Transverse colon (tissue), 4 donors: ENCODE data around the gene ZNF367. TPM values are rescaled to one million over a fixed set of nuclear protein-coding genes. Genes with fewer than 3 reads are reported as not detected.

ENCODE experiments used
- DNase-seq: peaks from one replicate; pipeline ENCODE4 v3.0.0-alpha.2; 2019
- H3K27ac ChIP-seq, 4 donors: fragments of 200-600 bp; sonication (generic); 2 replicates each; pipeline ENCODE4 v1.5.1; 2016 to 2018; ENCODE audit warnings: inconsistent platforms in 4 of 4
- H3K27me3 ChIP-seq: fragments of 200-600 bp; sonication (generic); 2 replicates; pipeline ENCODE4 v1.5.1; 2017; ENCODE audit warnings: inconsistent platforms
- H3K36me3 ChIP-seq, 4 donors: fragments of 200-600 bp; sonication (generic); 2 replicates each; pipeline ENCODE4 v1.5.1; 2017 to 2019; ENCODE audit warnings: inconsistent platforms in 4 of 4
- H3K4me1 ChIP-seq, 4 donors: fragments of 200-600 bp; sonication (generic); 2 replicates each; pipeline ENCODE4 v1.5.1; 2017 to 2020; ENCODE audit warnings: inconsistent platforms in 4 of 4
- H3K4me3 ChIP-seq, 4 donors: fragments of 200-600 bp; sonication (generic); 1 replicate in 1 of 4; 2 replicates in 3 of 4; pipeline versions ENCODE4 v1.5.1 to v1.6.1; 2017 to 2019; ENCODE audit warnings: inconsistent platforms in 4 of 4
- H3K9me3 ChIP-seq, 2 donors: fragments of 200-600 bp; sonication (generic); 2 replicates each; pipeline ENCODE4 v1.5.1; 2017 to 2019; ENCODE audit warnings: inconsistent platforms in 2 of 2
- EP300 ChIP-seq: sonication (generic); formaldehyde crosslinking; IDR thresholded peaks from one replicate; pipeline ENCODE4 v1.6.1; 2017; ENCODE audit warnings: antibody characterized with exemption, low read depth
- POLR2A ChIP-seq: fragments of 450-650 bp; IDR thresholded peaks from one replicate; pipeline ENCODE4 v1.6.1; 2016; ENCODE audit warnings: antibody characterized with exemption, mild to moderate bottlenecking, moderate library complexity
- POLR2AphosphoS5 ChIP-seq, 3 donors: sonication (generic); formaldehyde crosslinking; IDR thresholded peaks; one replicate each; pipeline ENCODE4 v1.6.1; 2016; ENCODE audit warnings: antibody characterized with exemption in 3 of 3
- WGBS, 2 donors: methylation state at CpG; one replicate each; pipeline ENCODE4 v1.1.5; 2018; ENCODE audit warnings: low coverage in 1 of 2; 5-methylcytosine and 5-hydroxymethylcytosine counted together
- in situ Hi-C, 4 donors: fragments of 200-750 bp; cut with MboI; loops; one replicate each; pipeline versions ENCODE4 v1.15.0 to v1.15.1; 2017; ENCODE audit warnings: low sequenced_read_pairs in 3 of 4, low pct_ligation_motif_present in 1 of 4, low pct_unique_long_range_greater_than_20kb in 1 of 4
- intact Hi-C: fragments of 100-400 bp; cut with DNase I; formaldehyde crosslinking; loops from one replicate; pipeline ENCODE4 v1.15.1; 2023; ENCODE audit warnings: low total_unique reads
- total RNA-seq, 4 donors: library from RNA; depleted of rRNA; stranded (reverse); fragments of >200 nt; gene quantifications; one replicate each; pipeline ENCODE4 v1.1.0, GENCODE V29; 2016
- TF ChIP-seq, protein P1 (sequence below), 5 experiments: fragments of 200-600 bp in 3 of 5; fragments of 450-650 bp in 2 of 5; sonication (generic) in 3 of 5; IDR thresholded peaks; 1 replicate in 2 of 5; 2 replicates in 3 of 5; pipeline ENCODE4 v1.5.1; 2016 to 2017; ENCODE audit warnings: antibody characterized with exemption in 5 of 5, inconsistent platforms in 3 of 5, mild to moderate bottlenecking in 2 of 5, moderate library complexity in 1 of 5

Gene ZNF367
- total RNA-seq, 4 donors from 2014 or later: 1.2 to 2.1 (median 1.4) TPM; not detected in 1

DNA sequence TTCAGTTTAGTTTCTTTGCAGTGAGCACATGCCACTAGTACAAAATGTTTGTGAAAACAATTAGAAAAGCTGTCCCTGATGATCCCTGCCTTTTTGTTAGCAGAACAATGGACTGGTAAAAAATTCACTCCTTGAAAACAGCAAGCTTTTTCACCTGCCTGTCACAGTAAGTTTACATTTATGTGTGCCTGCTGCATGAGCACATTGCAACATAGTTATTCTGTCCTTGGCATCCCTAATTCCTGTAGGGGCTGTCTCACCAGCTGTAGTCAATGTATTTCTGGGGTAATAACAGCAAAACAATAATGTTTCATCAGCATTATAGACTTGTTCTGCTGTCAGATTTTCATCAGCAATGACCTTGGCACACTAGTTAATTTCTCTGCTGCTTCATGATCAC is 11.6 kb upstream of the ZNF367 start:
- no peak overlapping the region for H3K27ac ChIP-seq
- no peaks in the 10 kb centered on the region for H3K9me3 ChIP-seq
- no peaks in the 10 kb centered on the region for H3K4me1 ChIP-seq
- no peak overlapping the region for H3K4me3 ChIP-seq
- H3K36me3 ChIP-seq: no peaks in the 10 kb centered on the region
- H3K27me3 ChIP-seq: no peaks in the 10 kb centered on the region
- DNase-seq: no peak
- intact Hi-C loops: no loop called here
- no peak for TF ChIP-seq POLR2A
- TF ChIP-seq, protein P1, sequence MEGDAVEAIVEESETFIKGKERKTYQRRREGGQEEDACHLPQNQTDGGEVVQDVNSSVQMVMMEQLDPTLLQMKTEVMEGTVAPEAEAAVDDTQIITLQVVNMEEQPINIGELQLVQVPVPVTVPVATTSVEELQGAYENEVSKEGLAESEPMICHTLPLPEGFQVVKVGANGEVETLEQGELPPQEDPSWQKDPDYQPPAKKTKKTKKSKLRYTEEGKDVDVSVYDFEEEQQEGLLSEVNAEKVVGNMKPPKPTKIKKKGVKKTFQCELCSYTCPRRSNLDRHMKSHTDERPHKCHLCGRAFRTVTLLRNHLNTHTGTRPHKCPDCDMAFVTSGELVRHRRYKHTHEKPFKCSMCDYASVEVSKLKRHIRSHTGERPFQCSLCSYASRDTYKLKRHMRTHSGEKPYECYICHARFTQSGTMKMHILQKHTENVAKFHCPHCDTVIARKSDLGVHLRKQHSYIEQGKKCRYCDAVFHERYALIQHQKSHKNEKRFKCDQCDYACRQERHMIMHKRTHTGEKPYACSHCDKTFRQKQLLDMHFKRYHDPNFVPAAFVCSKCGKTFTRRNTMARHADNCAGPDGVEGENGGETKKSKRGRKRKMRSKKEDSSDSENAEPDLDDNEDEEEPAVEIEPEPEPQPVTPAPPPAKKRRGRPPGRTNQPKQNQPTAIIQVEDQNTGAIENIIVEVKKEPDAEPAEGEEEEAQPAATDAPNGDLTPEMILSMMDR (IDR thresholded peaks at IDR 0.05): no peak
- no peak for TF ChIP-seq POLR2AphosphoS5 (IDR thresholded peaks at IDR 0.05)
- TF ChIP-seq EP300: no peak
- in situ Hi-C loops: loop anchor here in 1 of 4 donors (10.0 kb wide), 1 partner anchor 105 kb away; no protein-coding TSS in a partner anchor

DNA sequence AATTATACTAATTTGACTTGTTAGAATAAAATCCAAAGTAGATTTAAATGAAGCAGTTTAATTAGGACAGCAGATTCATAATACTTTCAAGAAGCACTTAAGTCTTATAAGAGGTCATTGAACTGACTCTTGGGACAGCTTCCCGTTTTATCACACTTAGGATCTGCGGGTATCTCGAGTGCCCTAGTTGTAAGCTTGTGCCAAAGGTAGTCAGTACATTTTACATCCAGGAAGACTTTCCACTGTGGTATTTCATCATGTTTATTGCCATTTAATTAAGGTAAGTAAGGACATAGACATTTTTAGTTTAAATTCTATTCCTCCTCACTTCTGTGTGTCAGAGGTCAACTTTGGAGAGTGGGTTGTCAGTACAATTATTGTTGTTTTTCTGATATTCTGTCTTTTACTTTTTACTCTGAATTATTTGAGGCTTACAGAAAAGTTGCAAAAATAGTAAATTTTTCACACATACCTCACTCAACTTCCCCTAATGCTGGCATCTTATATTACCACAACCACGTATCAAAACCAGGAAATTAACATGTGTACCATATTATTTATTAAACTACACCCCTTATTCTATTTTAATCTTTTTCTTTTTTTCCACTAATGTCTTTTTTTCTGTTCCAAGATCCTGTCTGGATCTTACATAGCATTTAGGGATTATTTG is 7.5 kb upstream of the ZNF367 start:
- no peak overlapping the region for H3K27ac ChIP-seq
- no peaks in the 10 kb centered on the region for H3K27me3 ChIP-seq
- no peaks in the 10 kb centered on the region for H3K36me3 ChIP-seq
- no peaks in the 10 kb centered on the region for H3K9me3 ChIP-seq
- WGBS, 2 donors: 34 to 41% methylated on average over 4 of the region's 4 CpGs
- H3K4me1 ChIP-seq: peaks cover 4 to 6% (median 5%) of the 10 kb centered on the region in 4 donors
- no peak overlapping the region for H3K4me3 ChIP-seq
- TF ChIP-seq POLR2AphosphoS5 (IDR thresholded peaks at IDR 0.05) (no peak), POLR2A (no peak), EP300 (no peak)
- TF ChIP-seq, protein P1 (IDR thresholded peaks at IDR 0.05): no peak
- intact Hi-C loops: no loop called here
- no peak for DNase-seq
- in situ Hi-C loops: no loop called here

DNA sequence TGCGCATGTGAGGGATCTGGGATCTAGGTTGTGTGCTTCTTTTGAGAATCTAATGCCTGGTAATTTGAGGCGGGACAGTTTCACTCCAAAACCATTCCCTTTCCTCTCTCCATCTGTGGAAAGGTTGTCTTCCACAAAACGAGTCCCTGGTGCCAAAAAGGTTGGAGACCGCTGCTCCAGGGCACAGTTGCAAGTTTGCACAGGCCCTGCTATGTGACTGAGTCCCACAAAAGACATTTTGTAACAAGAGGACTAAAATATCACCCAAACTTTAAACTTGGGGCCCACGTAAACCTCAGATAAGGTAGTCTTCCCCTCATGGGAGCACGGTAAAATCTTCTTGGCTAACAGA is 5.8 kb upstream of the ZNF367 start:
- no peak overlapping the region for H3K27ac ChIP-seq
- 91 to 92% methylated on average over 2 to 6 of the region's 6 CpGs for WGBS, 2 donors

DNA sequence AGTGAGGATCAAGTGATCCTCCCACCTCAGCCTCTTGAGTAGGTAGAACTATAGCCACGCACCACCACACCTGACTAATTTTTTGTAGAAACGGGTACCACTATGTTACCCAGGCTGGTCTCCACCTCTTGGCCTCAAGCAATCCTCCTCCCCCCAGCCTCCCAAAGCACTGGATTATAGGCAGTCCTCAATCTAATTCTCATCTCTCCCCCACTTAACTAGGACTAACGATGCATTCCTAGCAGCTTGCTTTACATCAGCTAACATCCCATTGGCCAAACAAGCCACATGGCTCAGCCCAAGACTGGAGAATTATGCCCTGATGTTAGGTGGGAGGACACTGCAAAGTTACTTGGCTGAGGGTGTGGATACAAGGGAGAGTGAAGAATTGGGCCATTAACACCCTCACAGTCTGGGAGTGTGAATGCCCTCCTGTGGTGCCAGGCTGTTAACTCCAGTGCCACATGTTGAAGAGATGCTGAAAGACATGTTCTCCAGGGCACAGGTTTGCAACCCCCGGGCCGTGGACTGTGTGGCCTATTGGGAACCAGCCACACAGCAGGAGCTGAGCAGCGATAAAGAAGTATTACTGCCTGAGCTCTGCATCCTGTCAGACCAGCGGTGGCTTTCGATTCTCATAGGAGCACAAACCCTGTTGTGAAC is 5.3 kb upstream of the ZNF367 start:
- in situ Hi-C loops: no loop called here
- H3K4me1 ChIP-seq: peaks cover 16 to 20% (median 16%) of the 10 kb centered on the region in 4 donors
- no peak overlapping the region for H3K4me3 ChIP-seq
- no peak overlapping the region for H3K27ac ChIP-seq
- intact Hi-C loops: no loop called here
- TF ChIP-seq, protein P1 (IDR thresholded peaks at IDR 0.05): no peak
- TF ChIP-seq POLR2AphosphoS5 (IDR thresholded peaks at IDR 0.05) (no peak), EP300 (no peak), POLR2A (no peak)
- no peaks in the 10 kb centered on the region for H3K36me3 ChIP-seq
- H3K9me3 ChIP-seq: no peaks in the 10 kb centered on the region
- no peaks in the 10 kb centered on the region for H3K27me3 ChIP-seq
- DNase-seq: no peak
- 89 to 90% methylated on average over 2 to 8 of the region's 8 CpGs for WGBS, 2 donors

More for the DNA sequence above, 5.8 kb upstream of the ZNF367 start:
- peaks cover 16 to 20% (median 16%) of the 10 kb centered on the region in 4 donors for H3K4me1 ChIP-seq
- intact Hi-C loops: no loop called here
- H3K9me3 ChIP-seq: no peaks in the 10 kb centered on the region
- H3K4me3 ChIP-seq: no peak overlapping the region
- TF ChIP-seq EP300 (no peak), POLR2AphosphoS5 (IDR thresholded peaks at IDR 0.05) (no peak), POLR2A (no peak)
- TF ChIP-seq, protein P1 (IDR thresholded peaks at IDR 0.05): no peak
- H3K27me3 ChIP-seq: no peaks in the 10 kb centered on the region
- DNase-seq: no peak
- in situ Hi-C loops: no loop called here
- no peaks in the 10 kb centered on the region for H3K36me3 ChIP-seq
